ENCODE results near the gene PRIM1. TPM values are rescaled to one million over a fixed set of nuclear protein-coding genes. Genes with fewer than 3 reads are reported as not detected.

The PRIM1 gene
- total RNA-seq, 1 experiment from 2014 or later: 25.0 TPM

- POLR2A ChIA-PET: interaction anchor here (0.5 to 1.8 kb wide), 4 partner anchors 23 to 202 kb away, joined by 3 to 9 read pairs (median 5); partner anchors contain the start of gene PTGES3
- Histone ChIP-seq H3K27ac (ENCODE audit: low read length) (no peak overlapping the region), H3K9me3 (ENCODE audit: control insufficient read depth, insufficient read depth, low read depth, low read length) (no peaks in the 10 kb centered on the region), H3K27me3 (ENCODE audit: control insufficient read depth, insufficient read depth, low read length) (no peaks in the 10 kb centered on the region), H3K4me1 (ENCODE audit: control insufficient read depth, insufficient read depth, low read length) (peaks cover 53% of the 10 kb centered on the region), H3K36me3 (ENCODE audit: control insufficient read depth, insufficient read depth, low read length) (peaks cover 36% of the 10 kb centered on the region), H3K4me3 (ENCODE audit: low read depth in 2 of 2, low read length in 2 of 2) (no peak overlapping the region)
- intact Hi-C loops (cut with micrococcal nuclease; ENCODE audit: unreplicated experiment) (no loop called here), in situ Hi-C loops (cut with HindIII; ENCODE audit: low pct_unique_long_range_greater_than_20kb, low sequenced_read_pairs) (no loop called here)
- CTCF ChIA-PET: interaction anchor here (0.6 kb wide), 1 partner anchor 1725 kb away, joined by 3 read pairs; no protein-coding TSS in a partner anchor
- no peak for DNase-seq (ENCODE audit: low read depth, low spot score)
- BruUV-seq (replicated peaks): no TSS peak
- TF ChIP-seq SIN3A (IDR thresholded peaks at IDR 0.05; ENCODE audit: borderline replicate concordance, insufficient read depth, low read depth, low read length): no peak
- no peak for TF ChIP-seq POLR2AphosphoS5 (IDR thresholded peaks at IDR 0.05; ENCODE audit: low read depth, low read length)
- TF ChIP-seq TCF7L2 (IDR thresholded peaks at IDR 0.05; ENCODE audit: low read depth, low read length): no peak
- TF ChIP-seq REST (IDR thresholded peaks at IDR 0.05; ENCODE audit: insufficient read depth in 1 of 2, low read depth in 2 of 2, low read length in 1 of 2): no peak
- TF ChIP-seq CTCF (IDR thresholded peaks at IDR 0.05): no peak
- ATAC-seq: no peak
Measured at GRCh38 chr12:56718149-56718548, 34.0 kb downstream of the PRIM1 start.

DNA sequence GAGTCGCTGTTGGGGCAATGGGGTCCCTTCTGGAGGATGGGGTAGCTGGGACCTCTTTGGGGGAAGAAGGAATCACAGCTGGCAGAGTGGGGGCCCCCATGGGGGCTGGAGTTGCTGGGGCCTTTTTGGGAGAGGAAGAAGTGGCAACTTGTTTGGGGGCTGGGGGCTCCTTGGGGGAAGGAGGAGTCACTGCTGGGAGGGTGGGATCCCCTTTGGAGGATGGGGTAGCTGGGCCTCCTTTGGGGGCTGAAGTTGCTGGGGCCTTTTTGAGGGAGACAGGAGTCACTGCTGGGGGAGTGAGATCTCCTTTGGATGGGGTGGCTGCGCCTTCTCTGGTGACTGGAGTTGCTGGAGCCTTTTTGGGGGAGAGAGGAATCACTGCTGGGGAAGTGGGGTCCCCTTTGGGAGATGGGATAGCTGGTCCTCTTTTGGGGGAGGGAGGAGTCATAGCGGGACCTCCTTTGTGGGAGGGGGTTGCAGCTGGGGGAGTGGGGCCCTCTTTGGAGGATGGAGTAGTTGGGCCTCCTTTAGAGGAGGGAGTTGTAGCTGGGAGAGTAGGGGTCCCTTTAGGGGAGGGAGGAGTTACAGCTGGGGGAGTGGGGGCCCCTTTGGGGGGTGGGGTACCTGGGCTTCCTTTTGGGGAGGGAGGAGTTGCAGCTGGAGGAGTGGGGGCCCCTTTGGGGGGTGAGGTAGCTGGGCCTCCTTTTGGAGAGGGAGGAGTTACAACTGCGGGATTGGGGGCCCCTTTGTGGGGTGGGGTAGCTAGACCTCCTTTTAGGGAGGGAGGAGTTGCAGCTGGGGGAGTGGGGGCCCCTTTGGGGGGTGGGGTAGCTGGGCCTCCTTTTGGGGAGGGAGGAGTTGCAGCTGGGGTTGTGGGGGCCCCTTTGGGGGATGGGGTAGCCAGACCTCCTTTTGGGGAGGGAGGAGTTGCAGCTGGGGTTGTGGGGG is 34.9 kb downstream of the PRIM1 start:
- Histone ChIP-seq H3K4me3 (ENCODE audit: low read depth in 2 of 2, low read length in 2 of 2) (no peak overlapping the region), H3K4me1 (ENCODE audit: control insufficient read depth, insufficient read depth, low read length) (peaks cover 44% of the 10 kb centered on the region), H3K27me3 (ENCODE audit: control insufficient read depth, insufficient read depth, low read length) (no peaks in the 10 kb centered on the region), H3K9me3 (ENCODE audit: control insufficient read depth, insufficient read depth, low read depth, low read length) (no peaks in the 10 kb centered on the region), H3K27ac (ENCODE audit: low read length) (no peak overlapping the region; the same call in 1 of the 2 replicates), H3K36me3 (ENCODE audit: control insufficient read depth, insufficient read depth, low read length) (peaks cover 39% of the 10 kb centered on the region)
- intact Hi-C loops (cut with micrococcal nuclease; ENCODE audit: unreplicated experiment): no loop called here
- TF ChIP-seq POLR2AphosphoS5 (IDR thresholded peaks at IDR 0.05; ENCODE audit: low read depth, low read length) (no peak), SIN3A (IDR thresholded peaks at IDR 0.05; ENCODE audit: borderline replicate concordance, insufficient read depth, low read depth, low read length) (no peak)
- BruUV-seq (replicated peaks): no TSS peak
- CTCF ChIA-PET: interaction anchor here (0.6 kb wide), 1 partner anchor 1724 kb away, joined by 3 read pairs; no protein-coding TSS in a partner anchor
- POLR2A ChIA-PET: interaction anchor here (0.6 kb wide), 1 partner anchor 16 kb away, joined by 7 read pairs; no protein-coding TSS in a partner anchor
- ATAC-seq (no peak), DNase-seq (ENCODE audit: low read depth, low spot score) (no peak)
- in situ Hi-C loops (cut with HindIII; ENCODE audit: low pct_unique_long_range_greater_than_20kb, low sequenced_read_pairs): no loop called here
